NCI-H510A (cell line): Measurements from ENCODE around the gene CHP2.
"Not testable (repeated sequence)": the region's sequence is repeated elsewhere in the genome, so short reads cannot be mapped to it uniquely, and the experiment has no call there.

Experiments
- DNase-seq: peaks from one replicate; lab custom pipeline; 2025; lab: John Stamatoyannopoulos, UW

The CHP2 gene

GRCh38 chr16:23745263-23745662, 9.6 kb upstream of the CHP2 start:
- DNase-seq = no peak

GRCh38 chr16:23748630-23749029, 6.2 kb upstream of the CHP2 start:
- no peak for DNase-seq

- not testable (repeated sequence) for DNase-seq
Measured at GRCh38 chr16:23751053-23751452, 3.8 kb upstream of the CHP2 start.

- DNase-seq = no peak
Measured at GRCh38 chr16:23753908-23754593, 775 bp upstream of the CHP2 start.

- no peak for DNase-seq
Measured at GRCh38 chr16:23755484-23755809, 621 bp downstream of the CHP2 start.

- no peak for DNase-seq
Measured at GRCh38 chr16:23757116-23757515, 2.3 kb downstream of the CHP2 start.

- DNase-seq = no peak
Measured at GRCh38 chr16:23757937-23758619, 3.3 kb downstream of the CHP2 start.

- DNase-seq = no peak
Measured at GRCh38 chr16:23765933-23766332, 11.1 kb downstream of the CHP2 start.

GRCh38 chr16:23768581-23768980, 13.8 kb downstream of the CHP2 start:
- no peak for DNase-seq

- DNase-seq = no peak
Measured at GRCh38 chr16:23771027-23771426, 16.2 kb downstream of the CHP2 start.

- DNase-seq = no peak
Measured at GRCh38 chr16:23771642-23772041, 16.8 kb downstream of the CHP2 start.

- no peak for DNase-seq
Measured at GRCh38 chr16:23773339-23773738, 18.5 kb downstream of the CHP2 start.

- no peak for DNase-seq
Measured at GRCh38 chr16:23781176-23781575, 26.4 kb downstream of the CHP2 start.

GRCh38 chr16:23784811-23785447, 30.1 kb downstream of the CHP2 start:
- DNase-seq = no peak

GRCh38 chr16:23785842-23786241, 31.0 kb downstream of the CHP2 start:
- no peak for DNase-seq

- no peak for DNase-seq
Measured at GRCh38 chr16:23786964-23787561, 32.2 kb downstream of the CHP2 start.

- no peak for DNase-seq
Measured at GRCh38 chr16:23788685-23789084, 33.9 kb downstream of the CHP2 start.

- DNase-seq = no peak
Measured at GRCh38 chr16:23795378-23795777, 40.6 kb downstream of the CHP2 start.

GRCh38 chr16:23796941-23797340, 42.1 kb downstream of the CHP2 start:
- DNase-seq = no peak

GRCh38 chr16:23801378-23801777, 46.6 kb downstream of the CHP2 start:
- peak; percentile 8 for DNase-seq

- no peak for DNase-seq
Measured at GRCh38 chr16:23802776-23803175, 48.0 kb downstream of the CHP2 start.

GRCh38 chr16:23803591-23804123, 48.8 kb downstream of the CHP2 start:
- no peak for DNase-seq

GRCh38 chr16:23807028-23807427, 52.2 kb downstream of the CHP2 start:
- DNase-seq = no peak
